WTC11 (cell line): ENCODE data around the gene LGI4. TPM values are rescaled to one million over a fixed set of nuclear protein-coding genes. Genes with fewer than 3 reads are reported as not detected.

ENCODE experiments used
- ATAC-seq: fragments of 200-7000 bp; cut with Tn5 transposase; 2 replicates; pipeline ENCODE4 v1.10.0; 2021; ENCODE audit warnings: mild to moderate bottlenecking, moderate library complexity
- CTCF ChIA-PET: fragments of 300-600 bp; sonication (Branson Sonifier 250); formaldehyde crosslinking; loops from one replicate; lab custom pipeline; 2021; ENCODE audit warnings: antibody characterized with exemption; lab: Charles Lee
- POLR2A ChIA-PET: fragments of 350-600 bp; sonication (Branson Sonifier 250); formaldehyde crosslinking; loops from one replicate; lab custom pipeline; 2021; ENCODE audit warnings: antibody characterized with exemption; lab: Charles Lee
- DNase-seq: peaks from one replicate; pipeline ENCODE4 v3.0.0; 2021; ENCODE audit warnings: low spot score
- H3K27ac Mint-ChIP-seq: 2 replicates; pipeline ENCODE4 v1.8.0; 2021; ENCODE audit warnings: mixed read lengths
- H3K27me3 Mint-ChIP-seq: 2 replicates; pipeline ENCODE4 v1.8.0; 2021; ENCODE audit warnings: low read depth, mild to moderate bottlenecking, moderate library complexity, mixed read lengths
- H3K36me3 Mint-ChIP-seq: 2 replicates; pipeline ENCODE4 v1.8.0; 2021; ENCODE audit warnings: mixed read lengths
- H3K4me1 Mint-ChIP-seq: 2 replicates; pipeline ENCODE4 v1.8.0; 2022; ENCODE audit warnings: mixed read lengths
- H3K4me3 Mint-ChIP-seq: 2 replicates; pipeline ENCODE4 v1.8.0; 2021; ENCODE audit warnings: mild to moderate bottlenecking, moderate library complexity, mixed read lengths
- H3K9me3 Mint-ChIP-seq: 2 replicates; pipeline ENCODE4 v1.8.0; 2021; ENCODE audit warnings: mixed read lengths
- ATF1 ChIP-seq: sonication (generic); formaldehyde crosslinking; IDR thresholded peaks from 2 replicates; pipeline ENCODE4 v1.8.1; 2023; ENCODE audit warnings: mild to moderate bottlenecking, moderate library complexity, missing genetic modification reagents
- CBFB ChIP-seq: sonication (generic); formaldehyde crosslinking; IDR thresholded peaks from 2 replicates; pipeline ENCODE4 v1.8.1; 2022; ENCODE audit warnings: mild to moderate bottlenecking, low read depth, missing genetic modification reagents
- ELF4 ChIP-seq: sonication (generic); formaldehyde crosslinking; IDR thresholded peaks from 2 replicates; pipeline ENCODE4 v1.8.1; 2022; ENCODE audit warnings: low read depth, mild to moderate bottlenecking, moderate library complexity, missing genetic modification reagents
- EMX1 ChIP-seq: fragments of 250-450 bp; sonication (Bioruptor Pico); IDR thresholded peaks from 2 replicates; pipeline ENCODE4 v1.8.0; 2021; ENCODE audit warnings: mild to moderate bottlenecking
- ESRRA ChIP-seq: sonication (generic); formaldehyde crosslinking; IDR thresholded peaks from 2 replicates; pipeline ENCODE4 v1.8.1; 2022; ENCODE audit warnings: mild to moderate bottlenecking, missing genetic modification reagents, borderline replicate concordance
- FOXK1 ChIP-seq: sonication (generic); formaldehyde crosslinking; IDR thresholded peaks from 2 replicates; pipeline ENCODE4 v1.8.0; 2022; ENCODE audit warnings: mild to moderate bottlenecking, moderate library complexity, missing genetic modification reagents
- NFATC4 ChIP-seq: fragments of 250-450 bp; sonication (Bioruptor Pico); IDR thresholded peaks from 2 replicates; pipeline ENCODE4 v1.9.0; 2021; ENCODE audit warnings: mild to moderate bottlenecking
- ZNF219 ChIP-seq: sonication (generic); formaldehyde crosslinking; IDR thresholded peaks from 2 replicates; pipeline ENCODE4 v1.8.0; 2023; ENCODE audit warnings: missing genetic modification reagents, mild to moderate bottlenecking, borderline replicate concordance
- ZNF232 ChIP-seq: sonication (generic); formaldehyde crosslinking; IDR thresholded peaks from 2 replicates; pipeline ENCODE4 v1.8.0; 2022; ENCODE audit warnings: mild to moderate bottlenecking, missing genetic modification reagents
- total RNA-seq: library from RNA; stranded (reverse); gene quantifications from 3 replicates; pipeline ENCODE4 v1.2.3, GENCODE V29; 2021
- TF ChIP-seq, protein P1 (sequence below): sonication (generic); formaldehyde crosslinking; IDR thresholded peaks from 2 replicates; pipeline ENCODE4 v1.8.0; 2023; ENCODE audit warnings: mild to moderate bottlenecking, missing genetic modification reagents
- TF ChIP-seq, protein P2 (sequence below): fragments of 250-450 bp; sonication (Bioruptor Pico); IDR thresholded peaks from 2 replicates; pipeline ENCODE4 v1.8.0; 2021; ENCODE audit warnings: mild to moderate bottlenecking
- TF ChIP-seq, protein P3 (sequence below): sonication (generic); formaldehyde crosslinking; IDR thresholded peaks from 2 replicates; pipeline ENCODE4 v1.8.0; 2022; ENCODE audit warnings: mild to moderate bottlenecking, missing genetic modification reagents
- TF ChIP-seq, protein P4 (sequence below): sonication (generic); formaldehyde crosslinking; IDR thresholded peaks from 2 replicates; pipeline ENCODE4 v1.8.0; 2023; ENCODE audit warnings: missing genetic modification reagents, mild to moderate bottlenecking, borderline replicate concordance
- TF ChIP-seq, protein P5 (sequence below): sonication (generic); formaldehyde crosslinking; IDR thresholded peaks from 2 replicates; pipeline ENCODE4 v1.8.0; 2022; ENCODE audit warnings: mild to moderate bottlenecking, missing genetic modification reagents
- TF ChIP-seq, protein P6 (sequence below): sonication (generic); formaldehyde crosslinking; IDR thresholded peaks from 2 replicates; pipeline ENCODE4 v1.8.1; 2023; ENCODE audit warnings: mild to moderate bottlenecking, missing genetic modification reagents, moderate library complexity
- TF ChIP-seq, protein P7 (sequence below): sonication (generic); formaldehyde crosslinking; IDR thresholded peaks from 2 replicates; pipeline ENCODE4 v1.8.1; 2022; ENCODE audit warnings: mild to moderate bottlenecking, missing genetic modification reagents, moderate library complexity, borderline replicate concordance
- TF ChIP-seq, protein P8 (sequence below): sonication (generic); formaldehyde crosslinking; IDR thresholded peaks from 2 replicates; pipeline ENCODE4 v1.8.1; 2022; ENCODE audit warnings: mild to moderate bottlenecking, moderate library complexity, missing genetic modification reagents
- TF ChIP-seq, protein P9 (sequence below): sonication (generic); formaldehyde crosslinking; IDR thresholded peaks from 2 replicates; pipeline ENCODE4 v1.8.1; 2023; ENCODE audit warnings: mild to moderate bottlenecking, missing genetic modification reagents, moderate library complexity

The LGI4 gene
- total RNA-seq, 1 experiment from 2014 or later: 14.2 TPM

DNA sequence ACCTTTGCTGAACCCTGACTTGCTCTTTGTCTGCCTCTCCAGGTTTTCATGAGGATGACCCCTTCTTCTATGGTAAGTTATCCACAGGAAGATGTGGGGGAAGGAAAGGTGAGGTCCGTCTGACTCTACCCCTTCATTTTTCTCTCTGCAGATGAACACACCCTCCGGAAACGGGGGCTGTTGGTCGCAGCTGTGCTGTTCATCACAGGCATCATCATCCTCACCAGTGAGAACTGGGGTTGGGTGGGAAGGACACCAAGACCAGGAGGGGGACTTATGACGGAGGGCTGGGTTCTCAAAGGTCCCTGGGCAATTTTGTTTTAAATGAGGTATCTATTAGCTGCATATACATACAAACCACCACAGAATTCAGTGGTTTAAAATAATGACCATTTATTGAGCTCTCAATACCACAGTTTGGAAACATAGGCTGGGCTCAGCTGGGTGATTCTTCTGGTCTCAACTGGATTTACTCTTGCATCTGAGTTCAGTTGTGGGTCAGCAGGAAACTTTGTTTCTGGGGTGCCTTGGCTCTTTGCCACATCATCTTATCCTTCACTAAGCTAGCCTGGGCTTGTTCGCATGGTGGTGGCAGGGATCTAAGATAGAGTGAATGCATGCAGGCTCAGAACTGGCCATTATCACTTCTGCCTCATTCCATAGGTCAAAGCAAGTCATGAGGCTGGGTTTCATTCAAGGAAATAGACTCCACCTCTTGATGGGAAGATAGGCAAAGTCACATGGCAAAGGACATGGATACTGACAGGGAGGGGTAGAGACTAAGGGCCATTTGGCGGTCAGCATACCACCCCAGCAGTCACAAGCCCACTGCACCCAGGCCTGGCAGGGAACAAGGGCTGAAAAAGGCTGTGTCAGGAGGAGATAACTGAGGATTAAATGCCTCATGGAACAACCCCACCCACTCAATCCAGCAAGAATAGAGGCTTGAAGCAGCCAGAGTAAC, 31.5 kb upstream of the LGI4 start (continued):
- TF ChIP-seq, protein P1, sequence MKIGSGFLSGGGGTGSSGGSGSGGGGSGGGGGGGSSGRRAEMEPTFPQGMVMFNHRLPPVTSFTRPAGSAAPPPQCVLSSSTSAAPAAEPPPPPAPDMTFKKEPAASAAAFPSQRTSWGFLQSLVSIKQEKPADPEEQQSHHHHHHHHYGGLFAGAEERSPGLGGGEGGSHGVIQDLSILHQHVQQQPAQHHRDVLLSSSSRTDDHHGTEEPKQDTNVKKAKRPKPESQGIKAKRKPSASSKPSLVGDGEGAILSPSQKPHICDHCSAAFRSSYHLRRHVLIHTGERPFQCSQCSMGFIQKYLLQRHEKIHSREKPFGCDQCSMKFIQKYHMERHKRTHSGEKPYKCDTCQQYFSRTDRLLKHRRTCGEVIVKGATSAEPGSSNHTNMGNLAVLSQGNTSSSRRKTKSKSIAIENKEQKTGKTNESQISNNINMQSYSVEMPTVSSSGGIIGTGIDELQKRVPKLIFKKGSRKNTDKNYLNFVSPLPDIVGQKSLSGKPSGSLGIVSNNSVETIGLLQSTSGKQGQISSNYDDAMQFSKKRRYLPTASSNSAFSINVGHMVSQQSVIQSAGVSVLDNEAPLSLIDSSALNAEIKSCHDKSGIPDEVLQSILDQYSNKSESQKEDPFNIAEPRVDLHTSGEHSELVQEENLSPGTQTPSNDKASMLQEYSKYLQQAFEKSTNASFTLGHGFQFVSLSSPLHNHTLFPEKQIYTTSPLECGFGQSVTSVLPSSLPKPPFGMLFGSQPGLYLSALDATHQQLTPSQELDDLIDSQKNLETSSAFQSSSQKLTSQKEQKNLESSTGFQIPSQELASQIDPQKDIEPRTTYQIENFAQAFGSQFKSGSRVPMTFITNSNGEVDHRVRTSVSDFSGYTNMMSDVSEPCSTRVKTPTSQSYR (CRISPR knock-in tag): no peak
- no peak for TF ChIP-seq ZNF232 (CRISPR knock-in tag)
- TF ChIP-seq, protein P2, sequence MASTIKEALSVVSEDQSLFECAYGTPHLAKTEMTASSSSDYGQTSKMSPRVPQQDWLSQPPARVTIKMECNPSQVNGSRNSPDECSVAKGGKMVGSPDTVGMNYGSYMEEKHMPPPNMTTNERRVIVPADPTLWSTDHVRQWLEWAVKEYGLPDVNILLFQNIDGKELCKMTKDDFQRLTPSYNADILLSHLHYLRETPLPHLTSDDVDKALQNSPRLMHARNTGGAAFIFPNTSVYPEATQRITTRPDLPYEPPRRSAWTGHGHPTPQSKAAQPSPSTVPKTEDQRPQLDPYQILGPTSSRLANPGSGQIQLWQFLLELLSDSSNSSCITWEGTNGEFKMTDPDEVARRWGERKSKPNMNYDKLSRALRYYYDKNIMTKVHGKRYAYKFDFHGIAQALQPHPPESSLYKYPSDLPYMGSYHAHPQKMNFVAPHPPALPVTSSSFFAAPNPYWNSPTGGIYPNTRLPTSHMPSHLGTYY (CRISPR knock-in tag): no peak
- TF ChIP-seq, protein P3, sequence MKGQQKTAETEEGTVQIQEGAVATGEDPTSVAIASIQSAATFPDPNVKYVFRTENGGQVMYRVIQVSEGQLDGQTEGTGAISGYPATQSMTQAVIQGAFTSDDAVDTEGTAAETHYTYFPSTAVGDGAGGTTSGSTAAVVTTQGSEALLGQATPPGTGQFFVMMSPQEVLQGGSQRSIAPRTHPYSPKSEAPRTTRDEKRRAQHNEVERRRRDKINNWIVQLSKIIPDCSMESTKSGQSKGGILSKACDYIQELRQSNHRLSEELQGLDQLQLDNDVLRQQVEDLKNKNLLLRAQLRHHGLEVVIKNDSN (CRISPR knock-in tag): no peak
- TF ChIP-seq, all 79 proteins: peak for 0

DNA sequence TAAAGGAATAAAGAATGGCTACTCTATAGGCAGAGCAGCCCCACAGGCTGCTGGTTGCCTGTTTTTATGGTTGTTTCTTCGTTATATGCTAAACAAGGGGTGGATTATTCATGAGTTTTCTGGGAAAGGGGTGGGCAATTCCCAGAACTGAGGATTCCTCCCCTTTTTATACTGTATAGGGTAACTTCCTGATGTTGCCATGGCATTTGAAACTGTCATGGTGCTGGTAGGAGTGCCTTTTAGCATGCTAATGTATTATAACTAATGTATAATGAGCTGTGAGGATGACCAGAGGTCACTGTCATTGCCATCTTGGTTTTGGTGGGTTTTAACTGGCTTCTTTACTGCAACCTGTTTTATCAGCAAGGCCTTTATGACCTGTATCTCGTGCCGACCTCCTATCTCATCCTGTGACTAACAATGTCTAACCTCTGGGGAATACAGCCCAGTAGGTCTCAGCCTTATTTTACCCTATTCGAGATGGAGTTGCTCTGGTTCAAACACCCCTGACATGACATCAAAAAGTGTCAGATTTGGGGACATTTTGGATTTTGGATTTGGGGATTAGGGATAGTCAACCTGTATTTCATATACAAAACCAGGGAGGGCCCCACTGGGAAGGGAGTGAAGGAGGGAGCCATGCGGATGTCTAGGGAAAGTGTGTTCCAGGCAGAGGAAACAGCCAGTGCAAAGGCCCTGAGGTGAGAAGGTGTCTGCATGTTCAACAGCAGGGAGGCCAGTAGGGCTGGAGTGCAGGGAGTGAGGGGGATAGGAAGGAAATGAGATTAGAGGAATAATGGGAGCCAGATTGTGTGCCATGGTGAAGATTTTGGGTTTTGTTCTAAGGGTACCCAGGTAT, 30.6 kb upstream of the LGI4 start:
- DNase-seq (no peak), ATAC-seq (no peak)
- ChIA-PET CTCF (no interaction called here), POLR2A (no interaction called here)
- Mint-ChIP-seq H3K27me3 (no peaks in the 10 kb centered on the region; the same call in 1 of the 2 replicates), H3K27ac (no peak overlapping the region), H3K4me3 (no peak overlapping the region), H3K36me3 (peaks cover 74% of the 10 kb centered on the region), H3K4me1 (no peaks in the 10 kb centered on the region), H3K9me3 (peaks cover 42% of the 10 kb centered on the region)
- TF ChIP-seq, protein P4, sequence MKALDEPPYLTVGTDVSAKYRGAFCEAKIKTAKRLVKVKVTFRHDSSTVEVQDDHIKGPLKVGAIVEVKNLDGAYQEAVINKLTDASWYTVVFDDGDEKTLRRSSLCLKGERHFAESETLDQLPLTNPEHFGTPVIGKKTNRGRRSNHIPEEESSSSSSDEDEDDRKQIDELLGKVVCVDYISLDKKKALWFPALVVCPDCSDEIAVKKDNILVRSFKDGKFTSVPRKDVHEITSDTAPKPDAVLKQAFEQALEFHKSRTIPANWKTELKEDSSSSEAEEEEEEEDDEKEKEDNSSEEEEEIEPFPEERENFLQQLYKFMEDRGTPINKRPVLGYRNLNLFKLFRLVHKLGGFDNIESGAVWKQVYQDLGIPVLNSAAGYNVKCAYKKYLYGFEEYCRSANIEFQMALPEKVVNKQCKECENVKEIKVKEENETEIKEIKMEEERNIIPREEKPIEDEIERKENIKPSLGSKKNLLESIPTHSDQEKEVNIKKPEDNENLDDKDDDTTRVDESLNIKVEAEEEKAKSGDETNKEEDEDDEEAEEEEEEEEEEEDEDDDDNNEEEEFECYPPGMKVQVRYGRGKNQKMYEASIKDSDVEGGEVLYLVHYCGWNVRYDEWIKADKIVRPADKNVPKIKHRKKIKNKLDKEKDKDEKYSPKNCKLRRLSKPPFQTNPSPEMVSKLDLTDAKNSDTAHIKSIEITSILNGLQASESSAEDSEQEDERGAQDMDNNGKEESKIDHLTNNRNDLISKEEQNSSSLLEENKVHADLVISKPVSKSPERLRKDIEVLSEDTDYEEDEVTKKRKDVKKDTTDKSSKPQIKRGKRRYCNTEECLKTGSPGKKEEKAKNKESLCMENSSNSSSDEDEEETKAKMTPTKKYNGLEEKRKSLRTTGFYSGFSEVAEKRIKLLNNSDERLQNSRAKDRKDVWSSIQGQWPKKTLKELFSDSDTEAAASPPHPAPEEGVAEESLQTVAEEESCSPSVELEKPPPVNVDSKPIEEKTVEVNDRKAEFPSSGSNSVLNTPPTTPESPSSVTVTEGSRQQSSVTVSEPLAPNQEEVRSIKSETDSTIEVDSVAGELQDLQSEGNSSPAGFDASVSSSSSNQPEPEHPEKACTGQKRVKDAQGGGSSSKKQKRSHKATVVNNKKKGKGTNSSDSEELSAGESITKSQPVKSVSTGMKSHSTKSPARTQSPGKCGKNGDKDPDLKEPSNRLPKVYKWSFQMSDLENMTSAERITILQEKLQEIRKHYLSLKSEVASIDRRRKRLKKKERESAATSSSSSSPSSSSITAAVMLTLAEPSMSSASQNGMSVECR (CRISPR knock-in tag): no peak
- no peak for TF ChIP-seq FOXK1 (CRISPR knock-in tag)
- TF ChIP-seq, protein P5, sequence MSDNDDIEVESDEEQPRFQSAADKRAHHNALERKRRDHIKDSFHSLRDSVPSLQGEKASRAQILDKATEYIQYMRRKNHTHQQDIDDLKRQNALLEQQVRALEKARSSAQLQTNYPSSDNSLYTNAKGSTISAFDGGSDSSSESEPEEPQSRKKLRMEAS (CRISPR knock-in tag): no peak
- TF ChIP-seq EMX1 (CRISPR knock-in tag): no peak
- TF ChIP-seq, protein P6, sequence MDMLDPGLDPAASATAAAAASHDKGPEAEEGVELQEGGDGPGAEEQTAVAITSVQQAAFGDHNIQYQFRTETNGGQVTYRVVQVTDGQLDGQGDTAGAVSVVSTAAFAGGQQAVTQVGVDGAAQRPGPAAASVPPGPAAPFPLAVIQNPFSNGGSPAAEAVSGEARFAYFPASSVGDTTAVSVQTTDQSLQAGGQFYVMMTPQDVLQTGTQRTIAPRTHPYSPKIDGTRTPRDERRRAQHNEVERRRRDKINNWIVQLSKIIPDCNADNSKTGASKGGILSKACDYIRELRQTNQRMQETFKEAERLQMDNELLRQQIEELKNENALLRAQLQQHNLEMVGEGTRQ (CRISPR knock-in tag): no peak
- TF ChIP-seq, protein P7, sequence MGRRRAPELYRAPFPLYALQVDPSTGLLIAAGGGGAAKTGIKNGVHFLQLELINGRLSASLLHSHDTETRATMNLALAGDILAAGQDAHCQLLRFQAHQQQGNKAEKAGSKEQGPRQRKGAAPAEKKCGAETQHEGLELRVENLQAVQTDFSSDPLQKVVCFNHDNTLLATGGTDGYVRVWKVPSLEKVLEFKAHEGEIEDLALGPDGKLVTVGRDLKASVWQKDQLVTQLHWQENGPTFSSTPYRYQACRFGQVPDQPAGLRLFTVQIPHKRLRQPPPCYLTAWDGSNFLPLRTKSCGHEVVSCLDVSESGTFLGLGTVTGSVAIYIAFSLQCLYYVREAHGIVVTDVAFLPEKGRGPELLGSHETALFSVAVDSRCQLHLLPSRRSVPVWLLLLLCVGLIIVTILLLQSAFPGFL (CRISPR knock-in tag): no peak
- no peak for TF ChIP-seq ATF1 (CRISPR knock-in tag)
- no peak for TF ChIP-seq ELF4 (CRISPR knock-in tag)
- no peak for TF ChIP-seq CBFB (CRISPR knock-in tag)
- TF ChIP-seq, protein P8, sequence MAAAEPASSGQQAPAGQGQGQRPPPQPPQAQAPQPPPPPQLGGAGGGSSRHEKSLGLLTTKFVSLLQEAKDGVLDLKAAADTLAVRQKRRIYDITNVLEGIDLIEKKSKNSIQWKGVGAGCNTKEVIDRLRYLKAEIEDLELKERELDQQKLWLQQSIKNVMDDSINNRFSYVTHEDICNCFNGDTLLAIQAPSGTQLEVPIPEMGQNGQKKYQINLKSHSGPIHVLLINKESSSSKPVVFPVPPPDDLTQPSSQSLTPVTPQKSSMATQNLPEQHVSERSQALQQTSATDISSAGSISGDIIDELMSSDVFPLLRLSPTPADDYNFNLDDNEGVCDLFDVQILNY: no peak
- no peak for TF ChIP-seq ZNF219 (CRISPR knock-in tag)
- no peak for TF ChIP-seq NFATC4 (CRISPR knock-in tag)
- no peak for TF ChIP-seq ESRRA (CRISPR knock-in tag)
- TF ChIP-seq, protein P9, sequence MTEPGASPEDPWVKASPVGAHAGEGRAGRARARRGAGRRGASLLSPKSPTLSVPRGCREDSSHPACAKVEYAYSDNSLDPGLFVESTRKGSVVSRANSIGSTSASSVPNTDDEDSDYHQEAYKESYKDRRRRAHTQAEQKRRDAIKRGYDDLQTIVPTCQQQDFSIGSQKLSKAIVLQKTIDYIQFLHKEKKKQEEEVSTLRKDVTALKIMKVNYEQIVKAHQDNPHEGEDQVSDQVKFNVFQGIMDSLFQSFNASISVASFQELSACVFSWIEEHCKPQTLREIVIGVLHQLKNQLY (CRISPR knock-in tag): no peak
